HL-60 (cell line): ENCODE measurements around the gene DUOX2.

Source experiments
- DNase-seq, 2 experiments: peaks; one replicate each; pipeline ENCODE4 v3.0.0-alpha.2; 2010 to 2020; ENCODE audit warnings: low read depth in 1 of 2, low spot score in 1 of 2
- H3K27ac ChIP-seq: fragments of 250-450 bp; sonication (Bioruptor Pico); replicated peaks from 2 replicates; pipeline ENCODE4 v1.5.1; 2020; ENCODE audit warnings: mild to moderate bottlenecking, moderate library complexity
- H3K27me3 ChIP-seq: fragments of 250-450 bp; sonication (Bioruptor Pico); 2 replicates; pipeline ENCODE4 v1.5.1; 2021; ENCODE audit warnings: mild to moderate bottlenecking, moderate library complexity; ENCODE audit not compliant: insufficient read depth, poor library complexity, severe bottlenecking
- H3K4me3 ChIP-seq: replicated peaks from 2 replicates; pipeline ENCODE4 v1.5.1; 2011; ENCODE audit warnings: mild to moderate bottlenecking, control low read depth, low read length; ENCODE audit not compliant: insufficient read depth
- GABPA ChIP-seq: IDR thresholded peaks from 2 replicates; pipeline ENCODE4 v1.6.1; 2012; ENCODE audit warnings: low read depth
- POLR2AphosphoS5 ChIP-seq: IDR thresholded peaks from 2 replicates; pipeline ENCODE4 v1.6.1; 2012; ENCODE audit warnings: low read depth
- REST ChIP-seq: IDR thresholded peaks from 2 replicates; pipeline ENCODE4 v1.6.1; 2012; ENCODE audit warnings: low read depth; ENCODE audit not compliant: insufficient replicate concordance
- SPI1 ChIP-seq: IDR thresholded peaks from 2 replicates; pipeline ENCODE4 v1.6.1; 2012; ENCODE audit warnings: low read depth, mild to moderate bottlenecking, borderline replicate concordance
- TF ChIP-seq, protein P1 (sequence below): IDR thresholded peaks from one replicate; pipeline ENCODE4 v1.5.1; 2011; ENCODE audit warnings: low read length, control low read depth, inconsistent platforms; ENCODE audit not compliant: insufficient read depth

Gene DUOX2

GRCh38 chr15:45143056-45143455 is 29.1 kb upstream of the DUOX2 start:
- no peak overlapping the region for H3K4me3 ChIP-seq
- H3K27me3 ChIP-seq = no peaks in the 10 kb centered on the region
- no peak for DNase-seq
- TF ChIP-seq GABPA (no peak), REST (no peak), SPI1 (no peak), POLR2AphosphoS5 (no peak)
- TF ChIP-seq, protein P1, sequence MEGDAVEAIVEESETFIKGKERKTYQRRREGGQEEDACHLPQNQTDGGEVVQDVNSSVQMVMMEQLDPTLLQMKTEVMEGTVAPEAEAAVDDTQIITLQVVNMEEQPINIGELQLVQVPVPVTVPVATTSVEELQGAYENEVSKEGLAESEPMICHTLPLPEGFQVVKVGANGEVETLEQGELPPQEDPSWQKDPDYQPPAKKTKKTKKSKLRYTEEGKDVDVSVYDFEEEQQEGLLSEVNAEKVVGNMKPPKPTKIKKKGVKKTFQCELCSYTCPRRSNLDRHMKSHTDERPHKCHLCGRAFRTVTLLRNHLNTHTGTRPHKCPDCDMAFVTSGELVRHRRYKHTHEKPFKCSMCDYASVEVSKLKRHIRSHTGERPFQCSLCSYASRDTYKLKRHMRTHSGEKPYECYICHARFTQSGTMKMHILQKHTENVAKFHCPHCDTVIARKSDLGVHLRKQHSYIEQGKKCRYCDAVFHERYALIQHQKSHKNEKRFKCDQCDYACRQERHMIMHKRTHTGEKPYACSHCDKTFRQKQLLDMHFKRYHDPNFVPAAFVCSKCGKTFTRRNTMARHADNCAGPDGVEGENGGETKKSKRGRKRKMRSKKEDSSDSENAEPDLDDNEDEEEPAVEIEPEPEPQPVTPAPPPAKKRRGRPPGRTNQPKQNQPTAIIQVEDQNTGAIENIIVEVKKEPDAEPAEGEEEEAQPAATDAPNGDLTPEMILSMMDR = no peak
- no peak overlapping the region for H3K27ac ChIP-seq

DNA sequence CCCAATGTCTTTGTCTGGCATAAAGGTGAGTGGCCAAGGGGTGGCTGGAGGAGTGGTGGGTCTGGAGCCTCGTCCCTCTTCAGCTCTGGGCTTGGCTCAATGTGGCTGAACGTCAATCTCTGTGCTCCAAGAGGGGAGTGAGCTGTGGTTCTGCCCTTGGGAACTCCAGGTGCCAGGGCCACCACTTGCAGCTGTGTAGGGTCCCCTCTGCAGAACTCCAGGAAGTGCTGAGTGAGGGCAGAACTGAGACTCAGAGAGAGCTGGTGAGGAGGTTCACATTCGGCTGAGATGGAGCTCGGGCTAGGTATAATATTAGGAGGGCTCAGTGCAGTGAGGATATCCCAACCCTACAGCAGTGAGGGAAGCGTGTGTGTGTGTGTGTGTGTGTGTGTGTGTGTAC is 27.4 kb upstream of the DUOX2 start:
- Histone ChIP-seq H3K27me3 (peaks cover 2% of the 10 kb centered on the region), H3K4me3 (no peak overlapping the region), H3K27ac (no peak overlapping the region)
- no peak for TF ChIP-seq SPI1
- TF ChIP-seq REST = no peak
- no peak for TF ChIP-seq GABPA
- TF ChIP-seq, protein P1 = no peak
- no peak for TF ChIP-seq POLR2AphosphoS5
- no peak for DNase-seq

DNA sequence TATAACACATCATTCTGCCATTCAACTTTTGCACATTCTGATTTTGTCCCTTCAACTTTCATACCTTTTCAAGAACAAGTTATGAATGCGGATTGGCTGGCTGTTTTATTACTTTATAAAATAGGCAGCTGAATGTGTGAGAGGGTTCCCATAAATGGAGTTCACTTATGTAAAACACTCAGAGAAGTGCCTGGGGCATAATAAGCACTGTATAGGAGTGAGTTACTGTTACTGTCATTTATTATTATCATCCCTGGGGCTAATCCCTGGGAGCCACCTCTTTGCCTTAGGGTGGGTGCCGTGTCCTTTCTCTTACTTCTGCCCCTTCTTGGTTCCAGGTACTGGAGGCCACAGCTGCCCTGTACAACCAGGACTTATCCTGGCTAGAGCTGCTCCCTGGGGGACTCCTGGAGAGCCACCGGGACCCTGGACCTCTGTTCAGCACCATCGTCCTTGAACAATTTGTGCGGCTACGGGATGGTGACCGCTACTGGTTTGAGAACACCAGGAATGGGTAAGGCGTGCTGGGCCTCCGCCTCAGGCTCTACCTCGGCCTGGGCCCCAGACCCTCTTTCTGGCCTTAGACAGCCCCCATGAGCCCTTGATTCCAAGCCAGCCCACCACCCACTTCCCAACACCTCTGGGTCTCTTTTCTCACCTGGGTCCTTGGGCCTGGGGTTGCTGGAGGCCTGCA is 26.7 kb upstream of the DUOX2 start:
- H3K27ac ChIP-seq = no peak overlapping the region
- H3K27me3 ChIP-seq = peaks cover 4% of the 10 kb centered on the region
- no peak for TF ChIP-seq SPI1
- TF ChIP-seq, protein P1 = no peak
- no peak for TF ChIP-seq REST
- no peak for TF ChIP-seq POLR2AphosphoS5
- TF ChIP-seq GABPA = no peak
- no peak overlapping the region for H3K4me3 ChIP-seq
- DNase-seq = no peak
